Loucy (cell line): Measurements from ENCODE around the gene CTIF.

Experiments used
- CTCF ChIP-seq: fragments of 200-600 bp; sonication (generic); conservative IDR thresholded peaks from 2 replicates; pipeline ENCODE4 v1.5.1; 2014; ENCODE audit warnings: mild to moderate bottlenecking, antibody characterized with exemption, low read length
- EZH2phosphoT487 ChIP-seq: fragments of 200-600 bp; IDR thresholded peaks from 2 replicates; pipeline ENCODE4 v1.6.1; 2018; ENCODE audit warnings: antibody characterized with exemption, mild to moderate bottlenecking, moderate library complexity, borderline replicate concordance

DNA sequence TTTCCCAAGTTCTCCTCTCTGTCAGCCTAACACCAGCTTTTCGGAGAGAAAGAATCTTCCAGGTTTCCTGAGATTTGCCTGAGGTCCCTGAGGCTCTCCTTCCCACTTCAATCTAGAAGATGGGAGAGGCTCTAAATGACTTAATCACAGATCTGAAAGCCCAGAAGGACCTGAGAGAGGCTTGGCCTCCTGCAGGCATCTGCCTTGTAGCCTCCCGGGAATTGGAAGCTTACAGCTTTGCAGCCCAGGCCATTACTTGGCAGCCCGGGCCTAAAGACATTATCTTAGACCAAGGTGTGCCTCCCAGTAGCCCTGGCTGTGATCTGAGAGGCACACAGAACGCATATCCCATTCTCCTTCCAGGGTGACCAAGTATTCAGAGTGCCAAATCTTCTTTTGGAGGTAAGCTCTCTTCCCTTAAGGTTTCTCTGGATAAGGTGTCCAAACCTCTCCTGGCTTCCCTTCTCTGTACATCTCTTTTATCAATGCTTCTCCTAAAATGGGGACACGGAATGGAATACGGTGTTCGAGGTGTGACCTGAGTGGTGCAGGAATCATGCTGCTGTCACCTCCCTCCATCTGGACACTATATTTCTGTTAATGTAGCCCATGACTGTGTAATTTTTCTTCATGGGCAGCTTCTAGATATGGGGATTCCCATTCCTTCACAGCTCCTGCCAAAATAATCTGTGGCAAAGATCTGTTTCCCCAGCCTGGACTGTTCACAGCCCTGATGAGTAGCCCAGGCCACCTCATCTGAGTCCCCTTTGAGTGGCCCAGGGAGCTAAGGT lies 16.0 kb downstream of the CTIF start:
- TF ChIP-seq CTCF (no peak), EZH2phosphoT487 (no peak)
